Erythroblast (primary cell): Measurements from ENCODE around the gene ESM1.

ENCODE experiments used
- GATA1 ChIP-seq: IDR thresholded peaks from 2 replicates; pipeline ENCODE4 v1.6.1; 2011; ENCODE audit warnings: low read depth, mild to moderate bottlenecking, control low read depth, low read length, moderate library complexity
- POLR2A ChIP-seq: IDR thresholded peaks from 2 replicates; pipeline ENCODE4 v1.6.1; 2011; ENCODE audit warnings: mild to moderate bottlenecking, low read length

- no peak for TF ChIP-seq POLR2A
- TF ChIP-seq GATA1, result no peak
These were observed 869 bp upstream of the ESM1 start for GRCh38 chr5:54986269-54986654.
